NCI-H510A (cell line): ENCODE measurements around the gene SYCN.
A peak's percentile ranks its signal among the peaks of the same experiment; 100 is the strongest.

Experiments
- DNase-seq: peaks from one replicate; lab custom pipeline; 2025; lab: John Stamatoyannopoulos, UW

SYCN gene

GRCh38 chr19:39171479-39172465 lies 32.3 kb downstream of the SYCN start:
- no peak for DNase-seq

- DNase-seq: no peak
Observed at GRCh38 chr19:39170386-39171231, 33.5 kb downstream of the SYCN start.

- no peak for DNase-seq
Observed at GRCh38 chr19:39169143-39169810, 34.8 kb downstream of the SYCN start.

- no peak for DNase-seq
Observed at GRCh38 chr19:39168258-39169142, 35.6 kb downstream of the SYCN start.

DNA sequence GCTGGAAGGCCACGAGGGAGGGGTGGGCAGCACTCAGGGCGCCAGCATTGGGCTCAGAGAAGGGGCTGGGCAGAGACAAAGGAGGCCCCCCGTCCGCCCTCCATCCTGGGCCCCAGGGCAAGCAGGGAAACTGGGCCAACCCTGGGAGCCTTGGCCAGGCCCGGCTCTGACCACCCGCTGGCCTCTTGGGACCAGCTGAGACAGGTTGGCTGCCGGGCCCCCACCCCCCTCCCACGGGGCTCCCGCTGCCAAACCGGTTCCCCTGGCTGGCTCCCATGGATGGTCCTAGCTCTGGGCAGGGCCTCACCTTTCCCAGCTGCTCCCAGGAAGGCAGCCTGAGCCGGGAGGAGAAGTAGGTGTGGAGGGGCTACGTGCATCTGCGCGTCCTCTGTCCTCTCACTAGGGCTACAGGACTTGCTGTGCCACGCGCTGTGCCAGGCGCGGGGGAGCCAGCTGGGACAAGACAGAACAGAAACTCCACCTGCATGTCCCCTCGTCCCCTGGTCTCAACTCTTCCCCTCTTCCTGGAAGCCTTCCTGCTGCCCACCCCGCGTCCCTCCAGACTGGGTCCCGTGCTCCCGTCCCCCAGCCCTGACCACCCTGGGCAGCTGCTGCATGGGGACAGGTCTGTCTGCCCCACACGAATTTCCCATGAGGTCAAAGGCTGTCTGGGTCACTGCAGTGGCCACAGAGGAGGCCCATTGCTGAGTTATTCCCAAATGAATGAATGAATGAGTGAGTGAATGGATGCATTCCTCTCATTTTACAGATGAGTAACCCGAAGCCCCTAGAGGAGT lies 36.4 kb downstream of the SYCN start:
- DNase-seq: peak; percentile 89

DNA sequence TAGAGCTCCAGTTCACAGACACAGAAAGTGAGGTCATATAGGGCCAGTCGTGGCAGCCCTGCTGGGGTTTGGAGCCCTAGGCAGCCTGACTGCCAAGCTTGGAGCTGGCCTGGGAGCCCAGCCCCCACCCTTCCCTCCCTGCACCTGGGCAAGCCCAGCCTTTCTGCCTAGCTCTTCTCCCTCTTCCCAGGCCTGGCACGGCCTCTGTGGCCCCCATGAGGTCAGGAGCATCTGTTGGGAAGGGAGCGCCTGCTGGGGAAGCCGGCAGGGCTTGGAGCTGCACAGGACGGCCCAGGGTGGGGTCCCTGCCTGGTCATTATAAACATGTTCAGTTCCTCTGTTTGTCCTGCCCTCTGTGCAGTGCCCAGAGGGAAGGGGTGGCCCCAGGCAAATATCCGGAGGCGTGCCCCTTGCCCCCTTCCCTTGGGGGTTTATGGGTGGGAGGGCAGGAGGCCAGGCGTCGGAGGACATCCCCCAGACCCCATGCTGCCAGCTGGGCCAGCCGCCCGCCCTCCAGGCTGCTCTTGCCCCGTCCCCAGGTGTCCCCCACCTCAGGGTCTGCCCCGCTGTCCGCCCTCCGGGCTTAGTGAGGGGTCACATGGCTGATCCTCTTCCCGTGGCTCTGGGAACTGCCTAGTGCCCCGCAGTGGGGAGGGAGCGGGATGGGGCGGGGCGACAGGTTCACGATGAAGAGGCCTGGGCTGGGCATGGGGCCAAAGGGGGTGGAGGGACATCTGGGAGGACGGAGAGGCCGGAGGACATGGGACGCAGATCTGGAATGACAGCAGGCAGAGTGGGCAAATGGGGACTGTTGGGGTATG lies 37.3 kb downstream of the SYCN start:
- DNase-seq: peak; percentile 87

- no peak for DNase-seq
Observed at GRCh38 chr19:39165857-39166256, 38.2 kb downstream of the SYCN start.

DNA sequence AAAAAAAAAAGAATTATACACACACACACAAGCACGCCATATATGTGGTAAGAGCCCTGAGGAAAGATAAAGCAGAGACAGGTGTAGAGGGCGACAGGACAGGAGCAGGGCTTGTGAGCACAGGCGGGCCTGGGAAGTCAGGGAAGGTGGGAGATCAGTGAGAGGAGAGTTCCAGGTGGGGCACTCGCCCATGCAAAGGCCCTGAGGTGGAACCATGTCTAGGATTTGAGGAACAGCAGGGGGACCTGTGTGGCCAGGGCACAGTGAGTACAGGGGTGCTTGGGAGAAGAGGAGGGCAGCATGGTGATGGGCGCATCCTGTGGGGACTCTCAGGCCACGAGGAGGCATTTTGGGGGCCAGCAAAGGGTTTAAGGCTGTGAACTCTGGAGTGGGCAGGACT lies 39.8 kb downstream of the SYCN start:
- DNase-seq: no peak

DNA sequence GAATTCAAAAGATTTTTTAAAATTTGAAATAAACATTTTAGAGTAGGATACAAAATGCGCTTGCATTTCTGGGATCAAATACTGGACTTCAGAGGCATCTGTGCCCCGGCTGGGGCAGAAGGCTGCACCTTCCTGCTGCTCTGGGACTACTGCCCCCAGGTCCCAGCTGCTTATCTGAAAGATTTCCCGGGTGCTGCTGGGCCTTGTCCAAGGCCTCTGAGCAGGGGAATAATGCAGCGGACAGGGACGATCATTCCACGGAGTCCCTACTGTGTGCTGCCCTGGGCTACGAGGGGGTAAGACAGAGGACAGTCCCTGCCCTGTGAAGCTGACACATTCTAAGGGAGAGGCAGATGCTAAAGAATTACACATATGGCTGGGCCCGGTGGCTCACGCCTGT lies 40.4 kb downstream of the SYCN start:
- DNase-seq: no peak

DNA sequence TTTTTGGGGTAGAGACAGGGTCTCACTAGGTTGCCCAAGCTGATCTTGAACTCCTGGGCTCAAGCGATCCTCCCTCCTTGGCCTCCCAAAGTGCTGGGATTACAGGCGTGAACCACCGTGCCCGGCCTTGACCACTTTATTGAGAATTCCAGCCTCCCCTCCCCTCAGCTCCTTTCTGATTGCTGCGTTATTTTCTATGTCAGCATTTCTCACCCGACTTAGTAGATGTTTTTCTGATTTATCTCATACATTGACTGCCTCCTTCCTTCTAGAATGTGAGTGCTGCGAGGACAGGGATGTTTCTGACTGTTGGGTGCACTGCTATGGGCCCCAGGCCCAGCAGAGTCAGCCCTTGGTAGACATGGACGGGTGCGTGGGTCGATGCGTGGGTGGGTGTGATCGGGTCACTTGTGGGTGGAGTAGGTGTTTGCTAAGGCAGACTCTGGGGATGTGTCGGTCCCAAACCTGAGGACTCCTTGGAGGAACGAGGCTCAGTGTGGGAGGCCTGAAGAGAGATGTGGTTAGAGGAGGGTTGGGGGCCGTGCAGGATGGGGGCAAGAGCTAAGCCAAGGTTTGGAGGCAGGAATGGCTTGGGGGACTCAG lies 41.5 kb downstream of the SYCN start:
- DNase-seq: no peak

- DNase-seq: no peak
Observed at GRCh38 chr19:39160889-39161672, 43.0 kb downstream of the SYCN start.

DNA sequence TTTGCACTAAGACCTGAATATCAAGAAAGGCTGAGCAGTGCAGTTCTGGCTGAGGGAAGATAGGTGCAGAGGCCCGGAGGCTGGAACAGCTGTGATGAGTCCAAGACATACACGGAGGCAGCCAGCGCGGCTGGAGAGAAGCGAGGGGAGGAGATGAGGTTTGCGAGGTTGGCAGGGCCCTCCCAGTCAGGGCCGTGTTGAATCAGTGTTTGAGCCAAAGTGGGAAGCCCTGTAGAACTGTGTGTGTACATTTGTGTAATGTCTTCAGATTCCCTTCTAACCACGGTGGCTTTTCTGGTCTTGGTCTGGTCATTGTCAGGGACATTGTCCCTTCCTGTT lies 43.6 kb downstream of the SYCN start:
- no peak for DNase-seq

DNA sequence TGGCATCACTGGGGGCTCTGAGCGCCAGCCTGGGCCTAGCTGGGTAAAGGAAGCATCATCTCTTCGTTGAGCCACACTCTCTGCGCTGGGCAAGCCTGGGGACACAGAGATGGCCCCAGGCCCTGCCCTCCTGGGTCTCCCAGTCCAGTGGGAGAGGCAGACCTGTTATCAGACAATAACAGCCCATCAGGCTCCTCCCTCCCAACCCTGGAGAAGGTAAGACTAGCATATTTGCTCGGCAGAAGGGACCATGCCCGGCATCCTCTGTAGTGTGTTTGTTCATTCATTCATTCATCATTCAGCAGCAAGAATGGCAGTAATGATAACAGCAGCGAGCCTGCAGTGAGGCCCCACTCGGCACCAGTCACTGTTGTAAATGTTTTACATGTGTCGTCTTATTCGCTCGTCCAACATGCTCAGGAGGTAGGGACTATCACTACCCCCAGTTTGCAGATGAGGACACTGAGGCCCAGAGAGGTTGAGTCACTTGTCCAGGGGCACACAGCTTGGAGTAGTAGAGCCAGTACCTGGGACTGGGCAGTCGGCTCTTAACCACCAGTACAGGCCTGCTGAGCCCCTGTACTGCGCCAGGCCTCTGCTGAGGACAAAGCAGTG lies 45.3 kb downstream of the SYCN start:
- DNase-seq: no peak

GRCh38 chr19:39157997-39158389 lies 46.1 kb downstream of the SYCN start:
- no peak for DNase-seq

GRCh38 chr19:39157275-39157996 lies 46.6 kb downstream of the SYCN start:
- no peak for DNase-seq

DNA sequence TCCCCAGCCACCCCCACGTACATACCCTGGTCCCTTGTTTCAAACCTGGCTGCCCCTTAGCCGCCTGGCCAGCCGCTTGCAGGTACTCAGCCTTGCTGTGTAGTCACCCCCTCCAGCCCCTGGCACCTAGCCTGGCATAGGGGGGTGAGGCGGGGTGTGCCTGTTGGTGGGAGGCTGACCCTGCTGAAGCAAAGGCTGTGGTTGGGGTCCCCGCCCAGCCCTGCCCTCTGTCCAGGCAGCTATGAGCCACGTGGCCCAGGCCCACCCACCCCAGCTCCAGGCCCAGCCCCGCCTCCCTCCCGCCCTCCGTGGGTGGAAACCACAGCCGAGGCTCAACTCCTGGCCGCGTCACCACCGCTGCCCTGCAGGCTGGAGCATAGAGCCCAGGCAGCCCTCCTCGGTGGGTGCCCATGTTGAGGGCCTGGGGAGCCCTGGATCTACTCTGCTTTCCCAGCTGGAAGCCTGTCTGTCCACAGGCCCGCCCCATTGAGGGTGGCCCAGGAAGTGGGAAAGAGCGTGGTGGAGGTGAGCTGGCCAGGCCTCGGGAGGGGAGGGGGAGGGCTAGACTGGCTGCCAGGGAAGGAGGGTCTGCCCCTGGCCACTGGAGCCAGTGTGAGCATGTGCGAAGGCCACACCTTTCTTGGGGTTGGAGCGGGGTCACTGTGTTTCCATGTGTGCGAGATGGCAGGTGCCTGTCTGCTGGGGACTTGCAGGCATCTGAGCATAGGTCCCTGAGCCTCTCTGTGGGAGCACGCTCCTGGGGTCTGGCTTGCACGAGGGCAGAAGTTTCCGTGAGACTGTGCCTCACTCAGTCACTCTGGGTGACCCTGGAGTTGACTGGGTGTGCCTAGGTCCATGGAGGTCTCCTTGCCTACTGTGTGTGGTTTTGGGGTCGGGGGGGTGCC lies 47.5 kb downstream of the SYCN start:
- no peak for DNase-seq
